ENCODE measurements around the gene USP17L10.
"Not testable (repeated sequence)": the region's sequence is repeated elsewhere in the genome, so short reads cannot be mapped to it uniquely, and the experiment has no call there.

USP17L10 gene

GRCh38 chr4:9210357-9210756 is at the start of gene USP17L10:
Gene USP17L10 (plus strand): TSS chr4:9210657. CDS start chr4:9210657, 0 bp downstream.
- DNase-seq (ENCODE audit: low spot score): not testable (repeated sequence)

- not testable (repeated sequence) for DNase-seq (ENCODE audit: low spot score)
Observed at GRCh38 chr4:9165990-9166389, 44.5 kb upstream of the USP17L10 start.

GRCh38 chr4:9169791-9170459 is 40.5 kb upstream of the USP17L10 start, which contains the start of gene FAM90A26:
Gene FAM90A26 (plus strand): TSS chr4:9170409. CDS start chr4:9173173, 2,764 bp downstream.
- not testable (repeated sequence) for DNase-seq (ENCODE audit: low spot score)

- not testable (repeated sequence) for DNase-seq (ENCODE audit: low spot score)
Observed at GRCh38 chr4:9214701-9215100, 4.2 kb downstream of the USP17L10 start.

GRCh38 chr4:9215105-9215504 is 4.6 kb downstream of the USP17L10 start, which contains the start of gene USP17L11:
Gene USP17L11 (plus strand): TSS chr4:9215405. CDS start chr4:9215405, 0 bp downstream.
- DNase-seq (ENCODE audit: low spot score): not testable (repeated sequence)

- DNase-seq (ENCODE audit: low spot score): not testable (repeated sequence)
Observed at GRCh38 chr4:9219852-9220251, 9.4 kb downstream of the USP17L10 start, which contains the start of gene USP17L12. Gene USP17L12 (plus strand): TSS chr4:9220152. CDS start chr4:9220152, 0 bp downstream.

- DNase-seq (ENCODE audit: low spot score): not testable (repeated sequence)
Observed at GRCh38 chr4:9224596-9224995, 14.1 kb downstream of the USP17L10 start, which contains the start of gene USP17L13. Gene USP17L13 (plus strand): TSS chr4:9224896. CDS start chr4:9224896, 0 bp downstream.

- DNase-seq (ENCODE audit: low spot score): not testable (repeated sequence)
Observed at GRCh38 chr4:9230249-9230648, 19.8 kb downstream of the USP17L10 start.

GRCh38 chr4:9234085-9234484 is 23.6 kb downstream of the USP17L10 start, which contains the start of gene USP17L15:
Gene USP17L15 (plus strand): TSS chr4:9234385. CDS start chr4:9234385, 0 bp downstream.
- DNase-seq (ENCODE audit: low spot score): not testable (repeated sequence)

- DNase-seq (ENCODE audit: low spot score): not testable (repeated sequence)
Observed at GRCh38 chr4:9238461-9238860, 28.0 kb downstream of the USP17L10 start.

- not testable (repeated sequence) for DNase-seq (ENCODE audit: low spot score)
Observed at GRCh38 chr4:9243579-9243978, 33.1 kb downstream of the USP17L10 start, which contains the start of gene USP17L17. Gene USP17L17 (plus strand): TSS chr4:9243879. CDS start chr4:9243879, 0 bp downstream.

- not testable (repeated sequence) for DNase-seq (ENCODE audit: low spot score)
Observed at GRCh38 chr4:9247953-9248680, 37.7 kb downstream of the USP17L10 start, which contains the start of gene USP17L18. Gene USP17L18 (plus strand): TSS chr4:9248630. CDS start chr4:9248630, 0 bp downstream.

GRCh38 chr4:9253078-9253477 is 42.6 kb downstream of the USP17L10 start, which contains the start of gene USP17L19:
Gene USP17L19 (plus strand): TSS chr4:9253378. CDS start chr4:9253378, 0 bp downstream.
- not testable (repeated sequence) for DNase-seq (ENCODE audit: low spot score)

GRCh38 chr4:9257824-9258223 is 47.4 kb downstream of the USP17L10 start, which contains the start of gene USP17L20:
Gene USP17L20 (plus strand): TSS chr4:9258124. CDS start chr4:9258124, 0 bp downstream.
- DNase-seq (ENCODE audit: low spot score): not testable (repeated sequence)
